IMR-90 (cell line): ENCODE data around the gene CCNQ. TPM values are rescaled to one million over a fixed set of nuclear protein-coding genes. Genes with fewer than 3 reads are reported as not detected.

ENCODE experiments used
- ATAC-seq: fragments of 200-7000 bp; cut with Tn5 transposase; 2 replicates; pipeline ENCODE4 v1.9.1; 2020; ENCODE audit warnings: low read depth, mild to moderate bottlenecking, moderate library complexity
- BruUV-seq: library from RNA; stranded (reverse); fragments of 400-500 nt; replicated peaks from 2 replicates; lab custom pipeline; 2021; lab: Mats Ljungman, UMichigan
- CTCF ChIA-PET: fragments of 300-600 bp; formaldehyde crosslinking; extraction: SDS; loops from one replicate; lab custom pipeline; 2021; ENCODE audit warnings: antibody characterized with exemption; lab: Yijun Ruan, JAX
- POLR2A ChIA-PET: fragments of 300-600 bp; sonication (Branson Sonifier 250); formaldehyde crosslinking; loops from one replicate; lab custom pipeline; 2022; ENCODE audit warnings: antibody characterized with exemption; ENCODE audit not compliant: unreplicated experiment; lab: Charles Lee
- DNase-seq: peaks from one replicate; pipeline ENCODE4 v3.0.0; 2013
- H2AFZ ChIP-seq: replicated peaks from 2 replicates; pipeline ENCODE3; 2013; ENCODE audit warnings: low read length, mild to moderate bottlenecking; ENCODE audit not compliant: poor library complexity
- H2AK5ac ChIP-seq: 2 replicates; pipeline ENCODE4 v1.6.1; 2013; ENCODE audit warnings: low read depth, low read length, inconsistent platforms
- H2AK9ac ChIP-seq: replicated peaks from 2 replicates; pipeline ENCODE3; 2013; ENCODE audit warnings: mild to moderate bottlenecking, low read depth, low read length, moderate library complexity; ENCODE audit not compliant: poor library complexity
- H2BK120ac ChIP-seq: 2 replicates; pipeline ENCODE4 v1.6.1; 2013; ENCODE audit warnings: low read depth, low read length, inconsistent platforms
- H2BK15ac ChIP-seq: 3 replicates; pipeline ENCODE4 v1.6.1; 2013; ENCODE audit warnings: low read depth, low read length, inconsistent platforms
- H2BK20ac ChIP-seq: 2 replicates; pipeline ENCODE4 v1.6.1; 2013; ENCODE audit warnings: low read depth, mild to moderate bottlenecking, inconsistent platforms, low read length, moderate library complexity
- H2BK5ac ChIP-seq: 2 replicates; pipeline ENCODE4 v1.6.1; 2013; ENCODE audit warnings: mild to moderate bottlenecking, low read depth, low read length, inconsistent platforms; ENCODE audit not compliant: poor library complexity, severe bottlenecking
- H3K14ac ChIP-seq: replicated peaks from 2 replicates; pipeline ENCODE4 v1.6.1; 2013; ENCODE audit warnings: low read depth, low read length, inconsistent platforms
- H3K18ac ChIP-seq: 2 replicates; pipeline ENCODE4 v1.6.1; 2013; ENCODE audit warnings: low read depth, low read length, control low read depth
- H3K23ac ChIP-seq: 2 replicates; pipeline ENCODE4 v1.6.1; 2013; ENCODE audit warnings: low read depth, low read length, inconsistent platforms
- H3K27ac ChIP-seq: 2 replicates; pipeline ENCODE4 v1.5.1; 2013; ENCODE audit warnings: mild to moderate bottlenecking, control low read depth, low read length; ENCODE audit not compliant: insufficient read depth
- H3K27me3 ChIP-seq: 2 replicates; pipeline ENCODE4 v1.6.1; 2013; ENCODE audit warnings: low read length; ENCODE audit not compliant: control insufficient read depth, insufficient read depth
- H3K36me3 ChIP-seq: 2 replicates; pipeline ENCODE4 v1.6.1; 2013; ENCODE audit warnings: low read length, mixed read lengths; ENCODE audit not compliant: control insufficient read depth, insufficient read depth
- H3K4ac ChIP-seq: 2 replicates; pipeline ENCODE4 v1.6.1; 2013; ENCODE audit warnings: low read depth, low read length, inconsistent platforms
- H3K4me1 ChIP-seq: 2 replicates; pipeline ENCODE4 v1.6.1; 2013; ENCODE audit warnings: low read length, mixed read lengths; ENCODE audit not compliant: control insufficient read depth, insufficient read depth
- H3K4me2 ChIP-seq: 2 replicates; pipeline ENCODE4 v1.6.1; 2013; ENCODE audit warnings: low read depth, mild to moderate bottlenecking, control low read depth, low read length, moderate library complexity
- H3K4me3 ChIP-seq: 2 replicates; pipeline ENCODE4 v1.5.1; 2013; ENCODE audit warnings: low read depth, mild to moderate bottlenecking, control low read depth, low read length, moderate library complexity; ENCODE audit not compliant: insufficient read depth
- H3K56ac ChIP-seq: 2 replicates; pipeline ENCODE4 v1.6.1; 2013; ENCODE audit warnings: low read length, inconsistent platforms; ENCODE audit not compliant: insufficient read depth; ENCODE audit errors: extremely low read depth
- H3K79me1 ChIP-seq, 2 experiments: 2 replicates each; pipeline ENCODE4 v1.6.1; 2013; ENCODE audit warnings: low read length in 2 of 2, inconsistent platforms in 1 of 2, low read depth in 1 of 2
- H3K9ac ChIP-seq: 2 replicates; pipeline ENCODE4 v1.6.1; 2013; ENCODE audit warnings: low read depth, low read length, control low read depth
- H3K9me1 ChIP-seq: 2 replicates; pipeline ENCODE4 v1.6.1; 2013; ENCODE audit warnings: low read length, inconsistent platforms; ENCODE audit not compliant: insufficient read depth
- H3K9me3 ChIP-seq: 2 replicates; pipeline ENCODE4 v1.6.1; 2013; ENCODE audit warnings: low read length; ENCODE audit not compliant: control insufficient read depth, insufficient read depth
- H4K20me1 ChIP-seq: 2 replicates; pipeline ENCODE4 v1.6.1; 2013; ENCODE audit warnings: low read length, inconsistent platforms; ENCODE audit not compliant: insufficient read depth
- H4K5ac ChIP-seq: 2 replicates; pipeline ENCODE4 v1.6.1; 2013; ENCODE audit warnings: mild to moderate bottlenecking, low read depth, low read length, control low read depth
- H4K8ac ChIP-seq, 2 experiments: 2 replicates each; pipeline ENCODE4 v1.6.1; 2013; ENCODE audit warnings: low read depth in 2 of 2, low read length in 2 of 2, control low read depth in 1 of 2, inconsistent platforms in 1 of 2
- H4K91ac ChIP-seq: 2 replicates; pipeline ENCODE4 v1.6.1; 2013; ENCODE audit warnings: low read depth, low read length, inconsistent platforms; ENCODE audit not compliant: insufficient read depth
- CHD1 ChIP-seq: IDR thresholded peaks from 2 replicates; pipeline ENCODE4 v1.6.1; 2012; ENCODE audit warnings: low read depth, low read length, improper control_type of control experiment
- CTCF ChIP-seq: conservative IDR thresholded peaks from 2 replicates; pipeline ENCODE4 v1.5.1; 2012; ENCODE audit warnings: mild to moderate bottlenecking, low read depth, low read length, improper control_type of control experiment
- MXI1 ChIP-seq: IDR thresholded peaks from 2 replicates; pipeline ENCODE4 v1.6.1; 2012; ENCODE audit warnings: low read depth, mild to moderate bottlenecking, low read length, moderate library complexity, borderline replicate concordance
- POLR2A ChIP-seq: IDR thresholded peaks from 2 replicates; pipeline ENCODE4 v1.6.1; 2012; ENCODE audit warnings: mild to moderate bottlenecking, low read depth, low read length
- WGBS, 2 experiments: methylation state at CpG; one replicate each; pipeline versions ENCODE4 v1.1.5 to v1.1.7; 2013; ENCODE audit warnings: missing lambda C conversion rate in 2 of 2; ENCODE audit not compliant: insufficient read length in 1 of 2; ENCODE audit errors: extremely low coverage in 2 of 2; 5-methylcytosine and 5-hydroxymethylcytosine counted together
- dilution Hi-C: fragments of 300-500 bp; cut with HindIII; formaldehyde crosslinking; loops from one replicate; pipeline ENCODE4 v1.14.3; 2018; ENCODE audit warnings: low sequenced_read_pairs; ENCODE audit not compliant: unreplicated experiment
- in situ Hi-C: fragments of 300-500 bp; cut with MboI; formaldehyde crosslinking; loops from 3 replicates; pipeline ENCODE4 v1.14.3; 2019; ENCODE audit warnings: low sequenced_read_pairs, inconsistent platforms, mixed read lengths
- intact Hi-C: fragments of 100-400 bp; cut with micrococcal nuclease; formaldehyde crosslinking; loops from 2 replicates; pipeline ENCODE4 v1.10.0; 2022
- polyA plus RNA-seq, 3 experiments: library from polyadenylated mRNA; depleted of rRNA; stranded (reverse); fragments of >200 nt; gene quantifications; 2 replicates each; pipeline ENCODE4 v1.2.3, GENCODE V29; 2012; ENCODE audit warnings: low replicate concordance in 1 of 3
- total RNA-seq: library from RNA; depleted of rRNA; stranded (reverse); fragments of >200 nt; gene quantifications from 2 replicates; pipeline ENCODE4 v1.2.3, GENCODE V29; 2012
- TF ChIP-seq, protein P1 (sequence below): fragments of 150-350 bp; IDR thresholded peaks from 2 replicates; pipeline ENCODE4 v1.6.1; 2017; ENCODE audit warnings: mild to moderate bottlenecking, antibody characterized with exemption, low read length, low read depth

The CCNQ gene
- total and polyA plus RNA-seq, 2 of the 4 experiments (the other 2 are of a cell fraction), result 27.6 to 35.2 TPM

GRCh38 chrX:153572601-153573000 is 26.3 kb downstream of the CCNQ start:
- Histone ChIP-seq H3K4me2 (no peak overlapping the region), H3K27me3 (peaks cover 16% of the 10 kb centered on the region; the same call in 1 of the 2 replicates), H3K4me1 (no peaks in the 10 kb centered on the region), H3K36me3 (no peaks in the 10 kb centered on the region), H3K79me1 (no peaks in the 10 kb centered on the region), H3K9me3 (peaks cover 9% of the 10 kb centered on the region; the same call in 1 of the 2 replicates), H2AK9ac (no peak overlapping the region), H3K27ac (no peak overlapping the region), H4K8ac (no peak overlapping the region), H4K5ac (no peak overlapping the region), H2BK5ac (no peak overlapping the region), H2BK120ac (no peak overlapping the region), H3K23ac (no peak overlapping the region), H3K56ac (no peak overlapping the region), H2BK15ac (no peak overlapping the region), H4K91ac (no peak overlapping the region), H3K9ac (no peak overlapping the region), H3K14ac (no peak overlapping the region), H3K9me1 (no peaks in the 10 kb centered on the region), H3K4me3 (no peak overlapping the region), H2BK20ac (no peak overlapping the region), H2AFZ (no peak overlapping the region), H3K4ac (no peak overlapping the region), H3K18ac (no peak overlapping the region), H2AK5ac (no peak overlapping the region), H4K20me1 (no peaks in the 10 kb centered on the region)
- no peak for DNase-seq
- intact Hi-C loops (no loop called here), dilution Hi-C loops (no loop called here), in situ Hi-C loops (no loop called here)
- 82% methylated on average over 6 of the region's 10 CpGs; no CpG with 5 or more reads in 1 of the 2 experiments for WGBS, 2 experiments
- no peak for ATAC-seq
- TF ChIP-seq CHD1, result no peak
- TF ChIP-seq CTCF, result no peak
- TF ChIP-seq, protein P1, sequence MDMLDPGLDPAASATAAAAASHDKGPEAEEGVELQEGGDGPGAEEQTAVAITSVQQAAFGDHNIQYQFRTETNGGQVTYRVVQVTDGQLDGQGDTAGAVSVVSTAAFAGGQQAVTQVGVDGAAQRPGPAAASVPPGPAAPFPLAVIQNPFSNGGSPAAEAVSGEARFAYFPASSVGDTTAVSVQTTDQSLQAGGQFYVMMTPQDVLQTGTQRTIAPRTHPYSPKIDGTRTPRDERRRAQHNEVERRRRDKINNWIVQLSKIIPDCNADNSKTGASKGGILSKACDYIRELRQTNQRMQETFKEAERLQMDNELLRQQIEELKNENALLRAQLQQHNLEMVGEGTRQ, result no peak
- no peak for TF ChIP-seq POLR2A
- no peak for TF ChIP-seq MXI1
- ChIA-PET POLR2A (no interaction called here), CTCF (no interaction called here)
- no TSS peak for BruUV-seq
